ENCODE data around the gene CMTM8.
A peak's percentile ranks its signal among the peaks of the same experiment; 100 is the strongest.
"Not testable (repeated sequence)": the region's sequence is repeated elsewhere in the genome, so short reads cannot be mapped to it uniquely, and the experiment has no call there.

The CMTM8 gene

DNA sequence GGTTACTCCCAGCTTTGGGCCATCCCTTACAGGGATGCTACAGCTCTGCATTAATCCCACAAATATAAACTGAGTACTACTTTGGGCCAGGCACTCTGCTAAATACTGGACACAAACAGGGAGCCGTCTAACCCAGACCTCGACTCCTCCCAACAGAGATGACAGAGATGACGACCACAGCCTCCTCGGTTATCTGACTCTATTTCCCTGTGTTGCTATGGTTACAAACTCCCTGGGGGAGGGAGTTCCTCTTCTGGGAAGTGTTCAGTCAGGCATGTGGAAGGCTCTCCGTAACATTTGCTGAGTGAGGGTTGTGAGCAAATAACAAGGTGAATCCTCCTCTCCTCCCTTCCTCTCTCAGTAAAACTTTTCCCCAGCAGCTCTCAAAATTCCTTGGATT lies 146.5 kb downstream of the CMTM8 start:
- DNase-seq, result peak in 1 of 2 donors; percentile 72

DNA sequence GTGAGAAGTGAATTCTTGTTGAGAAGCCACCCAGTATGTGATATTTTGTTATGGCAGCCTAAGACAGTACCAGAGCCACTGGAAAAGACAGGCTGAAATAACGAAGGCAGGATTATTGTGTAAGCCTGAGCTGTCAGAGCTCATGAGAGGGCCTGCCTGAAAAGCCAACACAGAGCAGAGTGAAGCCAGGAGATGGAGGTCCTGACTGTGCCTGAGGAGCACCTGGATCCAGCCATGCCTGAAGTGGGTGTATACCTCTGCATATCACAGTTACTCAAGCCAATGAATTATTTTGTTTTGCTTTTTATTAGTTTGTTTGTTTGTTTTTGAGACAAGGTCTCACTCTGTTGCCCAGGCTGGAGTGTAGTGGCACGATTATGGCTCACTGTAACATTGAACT lies 149.0 kb downstream of the CMTM8 start:
- DNase-seq, result no peak

DNA sequence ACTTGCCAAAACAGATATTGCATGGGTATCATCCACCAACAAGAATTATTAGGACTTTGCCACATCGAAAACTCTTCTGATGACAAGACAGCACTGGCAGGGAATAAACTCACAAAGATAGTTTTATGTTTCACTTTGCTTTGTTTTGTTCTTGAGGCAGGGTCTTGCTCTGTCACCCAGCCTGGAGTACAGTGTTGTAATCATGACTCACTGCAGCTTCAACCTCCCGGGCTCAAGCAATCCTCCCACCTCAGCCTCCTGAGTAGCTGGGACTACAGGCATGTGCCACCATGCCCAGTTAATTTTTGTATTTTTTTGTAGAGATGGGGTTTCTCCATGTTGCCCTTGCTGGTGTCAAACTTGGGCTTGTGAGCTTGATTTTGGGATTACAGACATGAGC lies 151.1 kb downstream of the CMTM8 start:
- not testable (repeated sequence) for DNase-seq

DNA sequence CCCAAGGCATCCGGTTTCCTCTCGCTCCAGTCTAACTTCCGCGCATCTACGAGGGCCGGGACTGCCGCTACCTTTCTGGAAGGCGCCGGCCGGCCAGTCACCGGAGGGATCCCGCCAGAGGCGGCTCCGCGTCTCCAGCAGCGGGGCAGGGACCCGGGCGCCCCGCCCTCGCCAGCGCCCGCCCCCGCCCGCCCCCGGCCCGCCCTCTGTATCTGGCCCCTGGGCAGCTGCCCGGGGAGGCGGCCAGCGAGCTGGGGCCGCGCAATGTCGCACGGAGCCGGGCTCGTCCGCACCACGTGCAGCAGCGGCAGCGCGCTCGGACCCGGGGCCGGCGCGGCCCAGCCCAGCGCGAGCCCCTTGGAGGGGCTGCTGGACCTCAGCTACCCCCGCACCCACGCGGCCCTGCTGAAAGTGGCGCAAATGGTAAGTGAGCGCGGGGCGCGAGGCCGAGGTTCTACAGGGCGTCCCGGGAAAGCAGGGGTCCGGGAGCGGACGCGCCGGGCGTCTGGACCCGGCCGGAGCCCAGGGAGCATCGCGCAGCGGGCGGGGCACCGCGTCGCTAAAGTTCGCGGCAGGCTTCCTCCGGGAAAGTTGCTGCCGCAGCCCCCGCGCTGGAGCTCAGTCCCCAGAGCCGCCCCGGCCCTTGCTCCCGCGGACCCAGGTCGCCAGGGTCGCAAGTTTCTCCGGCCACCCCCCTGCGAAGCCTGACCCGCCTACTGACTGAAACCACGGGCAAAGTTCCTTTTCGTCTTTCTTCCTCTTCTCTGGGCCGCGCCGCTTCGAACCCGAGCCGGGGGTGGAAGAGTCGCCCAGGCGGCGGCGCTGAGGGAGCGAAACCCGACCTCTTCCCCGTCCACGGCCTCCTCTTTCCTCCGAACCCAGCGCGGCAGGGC lies 153.4 kb downstream of the CMTM8 start, which contains the start of gene CMTM7:
CMTM7 (plus strand) TSS at position 211 of the 893 bp plus-strand sequence; CDS start at position 265, 54 bp downstream.
- peak; percentile 63 to 70 for DNase-seq

DNA sequence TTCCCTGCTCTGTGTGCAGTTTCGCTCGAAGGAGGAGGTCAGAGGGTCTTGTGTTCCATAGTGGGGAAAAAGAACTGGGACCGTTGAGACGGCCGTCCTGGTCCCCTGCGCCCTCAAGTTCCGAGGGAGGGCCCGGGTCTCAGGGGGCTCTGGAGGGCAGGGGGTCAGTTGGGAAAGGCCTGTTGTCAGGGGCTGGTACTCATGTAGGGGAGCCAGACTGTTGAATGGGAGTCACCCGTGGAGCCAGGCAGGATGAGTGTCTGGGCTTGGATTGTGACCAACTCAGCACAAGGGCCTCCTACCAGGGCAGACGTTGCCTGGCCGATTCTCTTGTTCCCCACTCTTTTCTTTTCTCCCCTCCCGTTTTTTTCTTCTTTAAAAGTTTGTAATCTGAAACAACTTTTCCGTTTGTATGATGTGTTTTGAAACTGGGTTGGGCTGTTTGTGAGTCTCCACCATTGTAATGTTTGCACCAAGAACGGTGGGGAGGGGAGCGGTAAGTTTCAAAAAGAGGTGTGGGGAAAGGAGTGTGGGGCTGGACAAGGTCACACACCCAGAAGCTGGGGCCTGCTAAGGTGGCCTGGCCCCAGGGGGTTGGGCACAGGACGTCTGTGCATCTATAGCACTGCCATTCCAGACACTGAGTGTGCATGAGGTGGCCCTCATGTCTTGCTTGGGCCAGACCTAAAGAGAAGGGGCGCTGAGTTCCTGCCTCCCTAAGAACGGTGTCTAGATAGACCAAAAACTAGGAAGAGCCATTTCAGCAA lies 154.2 kb downstream of the CMTM8 start:
- DNase-seq, result peak in 1 of 2 donors; percentile 29

DNA sequence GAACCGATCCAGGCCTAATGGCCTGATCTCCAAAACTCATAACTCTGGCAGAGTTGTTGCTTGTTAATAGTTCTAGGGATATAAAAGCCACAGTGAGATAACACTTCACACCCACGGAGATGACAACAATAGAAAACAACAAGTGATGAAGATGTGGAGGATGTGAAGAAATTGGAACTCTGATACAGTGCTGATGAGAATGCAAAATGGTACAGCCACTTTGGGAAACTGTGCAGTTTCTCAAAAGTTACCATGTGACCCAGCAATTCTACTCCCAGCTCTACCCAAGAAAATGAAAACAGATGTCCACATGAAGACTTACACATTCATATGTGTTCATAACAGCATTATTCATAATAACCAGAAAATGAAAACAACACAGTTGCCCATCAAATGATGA lies 157.0 kb downstream of the CMTM8 start:
- no peak for DNase-seq

DNA sequence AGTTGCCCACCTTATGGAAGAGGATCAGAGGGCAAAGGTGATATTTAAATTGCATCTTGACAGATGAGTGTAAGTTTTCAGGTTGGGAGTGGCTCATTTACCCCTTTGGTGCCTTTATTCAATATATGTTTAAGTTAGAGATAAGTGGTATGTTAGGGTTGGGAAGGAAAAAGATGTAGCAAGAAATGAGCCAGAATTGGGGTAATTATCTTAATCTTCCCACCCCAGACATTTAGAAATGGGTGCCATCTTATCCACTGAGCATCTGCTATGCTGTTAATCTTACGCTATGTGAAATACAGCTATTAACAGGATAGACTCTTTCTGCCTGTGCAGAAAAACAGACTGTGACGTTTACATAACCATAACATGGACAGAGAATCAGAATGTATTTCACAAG lies 159.5 kb downstream of the CMTM8 start:
- DNase-seq, result no peak

DNA sequence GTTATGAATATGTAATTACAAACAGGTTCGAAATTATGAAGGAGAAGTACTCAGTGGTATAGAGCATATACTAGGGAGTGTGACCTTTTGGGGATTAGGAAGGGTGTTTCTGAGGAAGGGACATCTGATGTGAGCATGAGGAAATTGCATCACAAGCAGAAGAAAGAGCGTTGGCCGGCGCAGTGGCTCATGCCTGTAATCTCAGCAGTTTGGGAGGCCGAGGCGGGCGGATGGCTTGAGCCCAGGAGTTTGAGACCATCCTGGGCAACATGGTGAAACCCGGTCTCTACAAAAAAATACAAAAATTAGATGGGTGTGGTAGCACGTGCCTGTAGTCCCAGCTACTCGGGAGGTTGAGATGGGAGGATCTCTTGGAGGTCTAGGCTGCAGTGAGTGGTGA lies 160.1 kb downstream of the CMTM8 start:
- DNase-seq, result peak in 1 of 2 donors; percentile 33

DNA sequence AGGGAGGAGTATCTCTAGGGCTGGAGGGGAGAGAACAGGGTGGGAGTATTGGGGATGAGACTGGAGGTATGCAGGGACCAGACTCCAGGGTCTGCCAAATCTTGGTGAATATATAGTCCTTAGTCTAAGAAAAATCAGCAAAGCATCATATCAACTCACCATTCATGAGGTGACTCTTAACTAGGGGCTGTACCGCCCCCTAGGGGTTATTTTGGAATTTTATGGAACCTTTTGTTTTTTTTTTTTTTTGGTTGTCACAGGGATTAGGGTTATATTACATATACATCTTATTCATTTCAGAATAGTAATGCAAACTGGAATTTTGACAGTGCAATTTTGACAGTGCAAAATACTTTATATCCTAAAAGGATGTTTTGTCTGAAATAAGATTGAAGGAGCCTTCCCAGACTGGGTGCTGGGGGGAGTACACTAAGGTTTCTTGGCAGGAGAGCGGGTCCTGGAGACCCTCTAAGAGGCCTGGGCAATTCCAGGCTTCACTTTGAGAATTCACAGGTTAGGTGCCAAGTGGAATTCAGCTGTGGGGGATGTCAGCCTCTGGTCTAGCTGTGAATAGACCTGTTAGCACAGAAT lies 160.6 kb downstream of the CMTM8 start:
- DNase-seq, result peak; percentile 32 to 78

DNA sequence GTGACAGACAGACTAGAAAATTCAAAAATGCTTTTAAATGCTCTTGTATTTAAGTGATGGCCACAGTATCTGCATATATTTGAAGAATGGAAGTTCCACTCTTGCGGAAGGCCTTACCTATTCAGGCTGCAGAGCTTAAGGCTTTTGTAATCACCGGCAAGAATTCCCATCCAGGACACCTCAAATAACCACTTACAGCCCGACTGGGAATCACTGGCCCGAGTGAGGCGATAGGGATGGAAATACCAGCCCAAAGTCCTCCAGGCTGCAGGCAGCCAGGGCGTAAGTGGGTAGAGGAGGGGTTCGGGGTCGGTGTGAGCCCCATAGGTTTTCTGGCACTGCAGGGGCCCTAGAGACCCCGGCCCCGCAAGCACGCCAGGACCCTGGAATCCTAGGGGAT lies 162.6 kb downstream of the CMTM8 start:
- DNase-seq, result no peak

DNA sequence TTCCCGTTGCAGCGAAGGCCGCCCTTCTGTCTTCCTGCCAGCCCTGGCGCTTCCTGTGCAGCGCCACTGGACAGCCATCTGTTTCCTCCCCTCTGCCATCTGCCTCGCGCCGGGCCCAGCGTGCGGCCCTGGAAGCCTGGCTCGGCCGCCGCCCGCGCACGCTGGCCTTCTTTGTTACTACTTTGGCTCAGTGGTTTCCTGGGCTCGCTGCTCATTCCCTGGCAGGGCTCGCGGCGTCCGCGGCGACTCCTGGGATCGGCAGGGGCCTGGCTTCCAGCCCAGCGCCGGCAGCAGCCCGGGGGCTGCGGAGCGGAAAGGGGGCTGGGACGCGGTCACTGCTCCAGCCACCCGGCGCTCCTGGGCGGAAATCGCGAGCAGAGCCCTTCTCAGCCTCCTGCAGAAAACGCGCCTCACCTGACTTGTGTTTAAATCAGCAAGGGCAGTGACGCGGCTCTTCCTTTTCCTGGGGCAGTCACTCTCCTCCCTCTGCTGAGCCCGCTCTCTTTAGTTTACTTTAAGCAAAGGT lies 163.1 kb downstream of the CMTM8 start:
- peak; percentile 63 to 65 for DNase-seq

DNA sequence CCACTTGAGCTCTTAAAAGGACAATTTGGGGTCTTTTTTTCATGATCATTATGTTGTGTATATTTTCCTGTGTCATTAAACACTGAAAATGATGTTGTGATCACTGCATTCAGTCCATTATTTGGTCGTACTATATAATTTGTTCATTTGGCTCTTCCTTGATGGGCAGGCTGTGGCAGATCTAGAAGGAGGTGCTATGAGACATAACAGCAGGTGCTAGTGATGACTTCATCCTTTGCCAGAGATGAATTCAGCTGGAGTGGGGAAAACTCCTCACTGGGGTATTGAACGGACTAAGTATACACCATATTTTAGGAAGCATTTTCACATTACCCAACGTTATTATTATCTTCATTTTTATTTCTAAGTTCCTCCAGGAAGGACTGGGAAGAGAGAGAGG lies 165.2 kb downstream of the CMTM8 start:
- DNase-seq, result no peak

DNA sequence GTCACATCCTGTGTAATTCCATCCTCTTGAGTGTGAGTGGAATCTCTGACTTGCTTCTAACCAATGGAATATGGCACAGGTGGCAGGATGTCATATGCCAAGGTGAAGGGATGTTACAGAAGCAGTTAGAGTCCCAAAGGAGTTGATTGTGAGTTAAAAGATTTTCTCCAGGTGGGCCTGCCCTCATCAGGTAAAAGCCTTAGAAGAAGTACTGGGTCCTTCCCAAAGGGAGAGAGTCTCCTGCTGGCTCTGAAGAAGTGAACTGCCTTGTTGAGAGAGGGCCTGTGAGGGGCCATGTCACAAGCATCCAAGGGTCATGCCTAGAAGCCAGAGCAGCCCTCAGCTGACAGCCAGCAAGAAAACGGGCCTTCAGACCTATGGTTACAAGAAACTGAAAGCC lies 166.2 kb downstream of the CMTM8 start:
- no peak for DNase-seq

DNA sequence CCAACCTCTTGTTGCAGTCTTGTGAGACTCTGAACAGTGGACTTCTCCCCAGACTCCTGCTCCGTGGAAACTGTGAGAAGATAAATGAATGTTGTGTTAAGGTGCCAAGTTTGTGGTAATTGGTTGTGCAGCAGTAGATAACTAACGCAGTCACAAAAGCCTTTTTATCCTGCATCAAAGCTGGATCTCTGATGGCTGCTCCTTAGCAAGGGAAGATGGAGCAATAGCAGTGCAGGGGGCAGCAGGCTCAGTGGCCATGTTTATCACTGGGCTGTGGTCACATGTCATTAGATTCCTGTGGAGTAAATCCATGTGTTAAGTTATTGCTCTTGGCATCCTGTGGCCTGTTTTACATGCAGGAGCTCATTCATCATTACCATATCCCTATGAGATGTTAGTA lies 166.7 kb downstream of the CMTM8 start:
- DNase-seq, result no peak

DNA sequence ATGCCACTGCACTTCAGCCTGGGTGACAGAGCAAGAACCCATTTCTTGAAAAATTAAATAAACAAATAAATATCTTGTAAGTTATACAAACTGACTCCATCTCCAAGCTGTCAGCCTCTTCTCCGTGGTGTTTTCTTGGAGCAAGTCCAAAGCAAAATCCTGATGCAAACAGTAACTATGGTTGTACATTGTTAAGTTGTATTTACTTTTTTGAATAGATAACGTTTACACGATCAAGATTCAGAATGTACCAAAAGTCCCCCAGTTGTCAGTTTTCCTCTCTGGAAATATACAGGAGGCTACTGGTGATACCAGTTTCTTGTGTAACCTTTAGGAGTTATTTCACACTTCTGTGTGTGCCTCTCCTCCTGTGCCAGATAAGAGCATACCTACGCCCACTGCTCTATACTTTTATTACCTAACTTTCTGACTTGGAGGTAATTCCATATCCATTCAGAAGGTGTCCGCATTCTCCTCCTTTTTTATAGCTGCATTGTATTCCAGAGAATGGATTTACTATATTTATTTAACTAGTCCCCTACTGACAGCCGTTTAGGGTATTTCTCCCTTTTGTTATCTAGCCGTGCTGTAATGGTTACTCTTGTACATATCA lies 167.3 kb downstream of the CMTM8 start:
- DNase-seq, result no peak

DNA sequence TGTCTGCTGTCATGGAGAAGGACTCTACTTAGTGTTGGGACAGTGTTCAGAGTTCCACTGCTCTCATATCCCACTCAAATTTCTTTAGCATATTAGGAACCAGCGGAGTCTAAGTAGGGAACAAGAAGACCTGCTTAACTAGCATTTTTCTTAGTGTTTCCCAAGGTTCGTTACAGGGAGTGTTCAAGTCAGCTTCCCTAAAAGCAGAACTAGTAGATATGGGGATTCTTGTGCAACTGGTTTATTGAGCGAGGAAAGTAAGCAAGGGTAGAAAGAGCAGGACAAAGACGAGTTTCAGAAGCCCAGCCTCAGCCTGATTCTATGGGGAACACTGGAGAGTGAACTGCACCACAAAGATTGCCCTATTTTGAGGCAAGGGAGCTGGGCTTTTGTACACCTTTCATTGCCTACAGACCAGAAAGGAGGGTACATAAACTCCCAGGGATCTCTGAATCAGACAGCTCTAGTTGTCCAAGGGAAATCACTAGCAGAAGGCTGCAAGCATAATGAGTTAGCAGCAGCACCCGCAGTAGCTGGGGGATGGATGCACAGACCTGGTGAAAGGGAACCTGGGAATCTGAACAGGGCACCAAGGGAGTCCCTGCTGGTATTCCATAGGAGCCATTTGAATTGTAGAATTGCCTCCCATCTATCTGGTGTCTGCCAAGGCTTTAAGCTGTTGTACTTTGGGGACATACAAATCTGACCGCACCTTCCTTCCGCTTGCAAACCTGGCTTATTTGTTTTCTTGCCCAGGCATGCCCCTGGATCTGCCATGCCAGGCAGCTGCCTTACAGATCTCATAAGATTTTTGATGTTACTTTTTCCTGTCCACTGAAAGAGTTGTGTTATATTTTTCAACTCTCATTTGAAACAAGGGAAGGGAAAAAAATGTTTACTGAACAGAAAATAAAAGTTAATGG lies 168.3 kb downstream of the CMTM8 start:
- DNase-seq, result no peak

DNA sequence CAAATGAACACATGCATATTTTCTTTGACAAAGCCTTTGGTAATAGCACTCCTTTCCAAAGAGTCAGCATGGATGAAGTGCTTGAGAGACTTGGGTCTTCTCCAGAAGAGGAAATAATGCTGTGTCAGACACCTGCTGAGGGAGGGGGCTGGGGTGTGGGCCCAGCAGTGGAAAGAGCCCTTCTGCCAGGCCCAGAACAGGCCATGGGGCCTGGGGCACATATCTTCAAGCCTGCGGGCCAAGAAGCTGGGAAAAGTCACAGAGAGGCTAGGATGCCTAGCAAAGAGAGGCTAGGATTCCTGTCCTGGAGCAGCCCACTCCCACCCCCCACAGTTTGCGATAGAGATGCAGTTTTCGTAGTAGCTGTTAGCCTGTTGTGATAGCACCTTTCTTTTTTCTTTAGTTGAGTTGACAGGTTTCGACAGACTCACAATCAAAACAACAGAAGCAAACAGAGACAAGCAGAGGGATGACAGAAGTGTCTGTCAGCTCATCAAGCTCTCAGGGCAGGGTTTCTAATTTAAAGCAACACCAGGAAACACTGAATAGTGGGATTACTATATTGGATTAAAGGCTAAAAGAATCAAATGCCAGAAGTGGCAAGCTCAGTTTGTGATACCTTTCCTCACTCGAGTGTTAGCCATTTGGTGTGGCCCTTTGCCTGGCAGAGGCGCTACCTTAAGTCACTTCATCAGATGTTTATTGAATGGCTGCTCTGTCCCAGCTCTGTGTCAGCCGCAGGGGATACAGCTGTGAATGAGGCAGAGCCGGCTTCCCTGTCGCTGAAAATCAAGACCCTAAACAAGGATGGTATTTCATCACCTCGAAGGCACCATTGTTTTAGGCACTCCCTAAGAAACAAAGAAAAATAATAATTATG lies 172.1 kb downstream of the CMTM8 start:
- DNase-seq, result no peak

DNA sequence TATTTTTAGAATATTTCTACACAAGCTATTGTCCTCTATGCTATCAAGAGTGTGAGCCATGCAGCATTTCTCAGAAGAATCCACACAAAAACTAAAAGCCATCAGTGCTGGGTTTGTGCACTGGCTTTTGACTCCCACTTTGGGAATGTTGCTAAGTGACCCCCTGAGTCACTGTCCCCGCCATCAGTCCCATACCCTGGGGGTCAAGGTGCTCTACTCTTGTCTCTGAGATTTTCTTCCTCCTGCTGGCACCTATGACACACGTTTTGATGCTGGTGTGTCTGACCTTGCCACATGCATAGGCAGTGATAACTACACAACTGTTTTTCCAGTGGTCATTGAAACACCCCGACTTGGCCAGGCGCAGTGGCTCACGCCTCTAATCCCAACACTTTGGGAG lies 173.0 kb downstream of the CMTM8 start:
- DNase-seq, result no peak

DNA sequence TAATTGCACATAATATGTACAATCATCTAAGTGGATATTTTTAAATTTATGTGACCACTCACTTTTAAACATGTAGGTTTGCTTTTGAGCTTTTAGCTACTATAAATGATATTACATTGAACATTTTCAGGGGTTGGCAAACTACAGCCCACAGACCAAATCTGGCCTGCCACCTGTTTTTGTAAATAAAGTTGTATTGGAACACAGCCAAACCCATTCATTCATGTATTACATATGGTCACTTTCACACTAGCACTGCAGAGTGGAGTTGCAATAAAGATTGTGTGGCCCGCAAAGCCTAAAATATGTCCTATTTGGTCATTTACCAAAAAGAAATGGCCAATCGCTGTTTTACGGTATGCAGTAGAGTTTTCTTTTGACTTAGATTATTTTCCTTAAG lies 174.4 kb downstream of the CMTM8 start:
- no peak for DNase-seq

DNA sequence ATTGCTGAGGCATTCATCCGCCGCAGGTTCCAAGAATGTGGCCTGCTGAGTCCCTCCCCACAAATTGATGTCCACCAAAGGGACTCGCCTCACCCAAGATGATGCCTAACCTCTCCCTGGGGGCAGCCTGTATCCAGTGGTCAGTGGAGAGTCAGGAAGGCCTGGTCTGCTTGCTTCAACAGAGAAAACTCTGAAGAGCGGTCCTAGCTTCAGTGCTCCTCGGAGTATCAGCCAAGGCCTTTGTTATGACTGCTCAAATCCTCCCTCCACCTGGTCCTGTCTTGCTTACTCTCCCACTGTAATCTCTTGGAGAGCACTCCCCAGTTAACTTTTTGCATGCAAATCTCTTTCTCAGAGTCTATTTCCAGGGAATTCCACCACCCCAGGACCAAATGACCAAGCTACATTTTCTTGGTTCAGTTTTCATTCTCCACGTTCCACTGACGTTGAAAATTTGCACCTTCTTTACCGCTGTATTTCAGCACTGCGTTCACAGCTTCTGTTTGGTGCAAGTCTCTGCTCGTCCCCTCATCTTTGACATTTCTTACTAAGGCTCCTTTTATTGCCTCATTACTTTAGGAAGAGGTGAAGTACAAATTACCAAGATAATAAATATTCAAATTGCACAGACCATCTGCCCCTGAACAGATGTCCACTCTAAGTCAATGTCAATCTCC lies 175.5 kb downstream of the CMTM8 start:
- no peak for DNase-seq
